AG09319 (cell line): ENCODE results near the gene TPP2.

ENCODE experiments used
- DNase-seq: peaks from one replicate; pipeline ENCODE4 v3.0.0-alpha.2; 2010; ENCODE audit warnings: low read depth; ENCODE audit errors: extremely low read depth
- CTCF ChIP-seq: IDR thresholded peaks from 2 replicates; pipeline ENCODE4 v1.5.1; 2011; ENCODE audit warnings: low read depth, mild to moderate bottlenecking, inconsistent platforms, low read length, moderate library complexity

TPP2 gene

GRCh38 chr13:102593466-102593865, 3.3 kb upstream of the TPP2 start:
- TF ChIP-seq CTCF: no peak
- DNase-seq: no peak

DNA sequence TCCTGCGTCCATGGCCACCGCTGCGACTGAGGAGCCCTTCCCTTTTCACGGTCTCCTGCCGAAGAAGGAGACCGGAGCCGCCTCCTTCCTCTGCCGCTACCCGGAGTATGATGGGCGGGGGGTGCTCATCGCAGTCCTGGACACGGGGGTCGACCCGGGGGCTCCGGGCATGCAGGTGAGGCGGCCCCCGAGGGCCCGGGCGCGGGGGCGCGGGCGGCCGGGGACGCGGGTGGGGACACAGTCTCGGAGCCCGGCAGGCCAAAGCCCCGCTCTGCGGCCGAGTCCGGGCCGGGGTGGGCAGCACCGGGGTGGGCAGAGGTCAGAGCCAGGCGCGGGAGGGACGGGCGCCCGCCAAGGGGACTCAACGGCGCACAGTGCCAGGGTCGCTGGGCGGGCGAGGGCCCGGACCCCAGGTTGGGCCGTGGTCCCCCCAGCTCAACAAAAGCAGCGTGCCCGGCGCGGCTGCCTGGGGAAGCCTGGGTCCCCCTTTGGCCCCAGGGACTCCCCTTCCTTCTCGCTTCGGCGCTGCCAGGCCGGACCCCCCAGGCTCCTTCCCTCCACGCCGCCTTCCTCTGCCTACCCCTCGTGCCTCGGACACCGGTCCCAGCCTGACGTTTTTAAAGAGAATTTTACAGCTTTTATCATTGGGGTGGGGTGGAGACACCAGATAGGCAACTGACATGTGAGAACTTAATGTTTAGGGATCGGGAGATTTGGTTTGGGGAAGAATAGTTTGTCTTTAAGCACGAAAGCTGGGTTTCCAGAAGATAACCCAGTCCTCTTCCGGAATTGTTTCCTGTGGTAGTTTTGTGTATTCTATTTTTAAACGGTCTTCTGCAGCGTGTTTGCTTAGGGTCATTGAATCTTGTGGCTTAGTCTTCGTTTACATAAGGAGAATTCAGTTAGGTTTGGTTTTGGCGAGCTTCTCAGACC, 509 bp downstream of the TPP2 start:
- no peak for TF ChIP-seq CTCF
- peak; percentile 18 for DNase-seq

GRCh38 chr13:102598061-102598460, 1.3 kb downstream of the TPP2 start:
- no peak for TF ChIP-seq CTCF
- no peak for DNase-seq

- no peak for DNase-seq
- TF ChIP-seq CTCF: no peak
Measured at GRCh38 chr13:102599426-102600012, 2.7 kb downstream of the TPP2 start.

GRCh38 chr13:102606537-102607309, 9.9 kb downstream of the TPP2 start:
- no peak for TF ChIP-seq CTCF
- DNase-seq: no peak

GRCh38 chr13:102608974-102609373, 12.2 kb downstream of the TPP2 start:
- no peak for TF ChIP-seq CTCF
- no peak for DNase-seq

- no peak for DNase-seq
- TF ChIP-seq CTCF: no peak
Measured at GRCh38 chr13:102609696-102610095, 12.9 kb downstream of the TPP2 start.
